ENCODE data around the gene RBFA. TPM values are rescaled to one million over a fixed set of nuclear protein-coding genes. Genes with fewer than 3 reads are reported as not detected.

RBFA gene
- total and polyA plus RNA-seq, 2 of the 13 experiments (the other 11 are each of a cell fraction or from before 2014, with no cell fraction given), result 29.7 to 42.4 TPM

DNA sequence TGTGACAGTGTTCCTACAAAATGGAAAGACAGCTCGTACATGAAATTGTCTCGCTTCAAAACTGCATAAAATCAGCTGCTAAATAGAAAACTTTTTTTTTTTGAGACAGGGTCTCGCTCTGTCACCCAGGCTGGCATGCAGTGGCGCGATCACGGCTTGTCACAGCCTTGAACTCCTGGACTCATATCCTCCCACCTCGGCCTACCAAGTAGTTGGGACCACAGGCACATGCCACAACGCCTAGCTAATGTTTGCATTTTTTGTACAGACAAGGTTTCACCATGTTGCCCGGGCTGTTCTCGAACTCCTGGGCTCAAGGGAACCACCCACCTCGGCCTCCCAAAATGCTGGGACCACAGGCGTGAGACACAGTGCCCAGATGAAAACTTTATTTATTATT lies 49.1 kb upstream of the RBFA start (continued):
- TF ChIP-seq, protein P1, sequence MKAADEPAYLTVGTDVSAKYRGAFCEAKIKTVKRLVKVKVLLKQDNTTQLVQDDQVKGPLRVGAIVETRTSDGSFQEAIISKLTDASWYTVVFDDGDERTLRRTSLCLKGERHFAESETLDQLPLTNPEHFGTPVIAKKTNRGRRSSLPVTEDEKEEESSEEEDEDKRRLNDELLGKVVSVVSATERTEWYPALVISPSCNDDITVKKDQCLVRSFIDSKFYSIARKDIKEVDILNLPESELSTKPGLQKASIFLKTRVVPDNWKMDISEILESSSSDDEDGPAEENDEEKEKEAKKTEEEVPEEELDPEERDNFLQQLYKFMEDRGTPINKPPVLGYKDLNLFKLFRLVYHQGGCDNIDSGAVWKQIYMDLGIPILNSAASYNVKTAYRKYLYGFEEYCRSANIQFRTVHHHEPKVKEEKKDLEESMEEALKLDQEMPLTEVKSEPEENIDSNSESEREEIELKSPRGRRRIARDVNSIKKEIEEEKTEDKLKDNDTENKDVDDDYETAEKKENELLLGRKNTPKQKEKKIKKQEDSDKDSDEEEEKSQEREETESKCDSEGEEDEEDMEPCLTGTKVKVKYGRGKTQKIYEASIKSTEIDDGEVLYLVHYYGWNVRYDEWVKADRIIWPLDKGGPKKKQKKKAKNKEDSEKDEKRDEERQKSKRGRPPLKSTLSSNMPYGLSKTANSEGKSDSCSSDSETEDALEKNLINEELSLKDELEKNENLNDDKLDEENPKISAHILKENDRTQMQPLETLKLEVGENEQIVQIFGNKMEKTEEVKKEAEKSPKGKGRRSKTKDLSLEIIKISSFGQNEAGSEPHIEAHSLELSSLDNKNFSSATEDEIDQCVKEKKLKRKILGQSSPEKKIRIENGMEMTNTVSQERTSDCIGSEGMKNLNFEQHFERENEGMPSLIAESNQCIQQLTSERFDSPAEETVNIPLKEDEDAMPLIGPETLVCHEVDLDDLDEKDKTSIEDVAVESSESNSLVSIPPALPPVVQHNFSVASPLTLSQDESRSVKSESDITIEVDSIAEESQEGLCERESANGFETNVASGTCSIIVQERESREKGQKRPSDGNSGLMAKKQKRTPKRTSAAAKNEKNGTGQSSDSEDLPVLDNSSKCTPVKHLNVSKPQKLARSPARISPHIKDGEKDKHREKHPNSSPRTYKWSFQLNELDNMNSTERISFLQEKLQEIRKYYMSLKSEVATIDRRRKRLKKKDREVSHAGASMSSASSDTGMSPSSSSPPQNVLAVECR (CRISPR knock-in tag; IDR thresholded peaks at IDR 0.05; ENCODE audit: borderline replicate concordance), result peak; percentile 69; the same call in 1 of the 2 replicates
- no peak for TF ChIP-seq MZF1 (CRISPR knock-in tag; IDR thresholded peaks at IDR 0.05; ENCODE audit: borderline replicate concordance)
- no peak for TF ChIP-seq ZSCAN25 (CRISPR knock-in tag; IDR thresholded peaks at IDR 0.05)
- 0 out of 2 replicates have a peak, but pooled peaks have one; percentile 22 for TF ChIP-seq KDM3A (CRISPR knock-in tag; IDR thresholded peaks at IDR 0.05; ENCODE audit: low read depth)
- no peak for TF ChIP-seq HHEX (CRISPR knock-in tag; IDR thresholded peaks at IDR 0.05)
- TF ChIP-seq ATM (IDR thresholded peaks at IDR 0.05; ENCODE audit: borderline replicate concordance), result no peak
- TF ChIP-seq ZFY (CRISPR knock-in tag; IDR thresholded peaks at IDR 0.05), result peak; percentile 74
- TF ChIP-seq NFIC (IDR thresholded peaks at IDR 0.05; ENCODE audit: low read length), result no peak
- TF ChIP-seq, protein P2, sequence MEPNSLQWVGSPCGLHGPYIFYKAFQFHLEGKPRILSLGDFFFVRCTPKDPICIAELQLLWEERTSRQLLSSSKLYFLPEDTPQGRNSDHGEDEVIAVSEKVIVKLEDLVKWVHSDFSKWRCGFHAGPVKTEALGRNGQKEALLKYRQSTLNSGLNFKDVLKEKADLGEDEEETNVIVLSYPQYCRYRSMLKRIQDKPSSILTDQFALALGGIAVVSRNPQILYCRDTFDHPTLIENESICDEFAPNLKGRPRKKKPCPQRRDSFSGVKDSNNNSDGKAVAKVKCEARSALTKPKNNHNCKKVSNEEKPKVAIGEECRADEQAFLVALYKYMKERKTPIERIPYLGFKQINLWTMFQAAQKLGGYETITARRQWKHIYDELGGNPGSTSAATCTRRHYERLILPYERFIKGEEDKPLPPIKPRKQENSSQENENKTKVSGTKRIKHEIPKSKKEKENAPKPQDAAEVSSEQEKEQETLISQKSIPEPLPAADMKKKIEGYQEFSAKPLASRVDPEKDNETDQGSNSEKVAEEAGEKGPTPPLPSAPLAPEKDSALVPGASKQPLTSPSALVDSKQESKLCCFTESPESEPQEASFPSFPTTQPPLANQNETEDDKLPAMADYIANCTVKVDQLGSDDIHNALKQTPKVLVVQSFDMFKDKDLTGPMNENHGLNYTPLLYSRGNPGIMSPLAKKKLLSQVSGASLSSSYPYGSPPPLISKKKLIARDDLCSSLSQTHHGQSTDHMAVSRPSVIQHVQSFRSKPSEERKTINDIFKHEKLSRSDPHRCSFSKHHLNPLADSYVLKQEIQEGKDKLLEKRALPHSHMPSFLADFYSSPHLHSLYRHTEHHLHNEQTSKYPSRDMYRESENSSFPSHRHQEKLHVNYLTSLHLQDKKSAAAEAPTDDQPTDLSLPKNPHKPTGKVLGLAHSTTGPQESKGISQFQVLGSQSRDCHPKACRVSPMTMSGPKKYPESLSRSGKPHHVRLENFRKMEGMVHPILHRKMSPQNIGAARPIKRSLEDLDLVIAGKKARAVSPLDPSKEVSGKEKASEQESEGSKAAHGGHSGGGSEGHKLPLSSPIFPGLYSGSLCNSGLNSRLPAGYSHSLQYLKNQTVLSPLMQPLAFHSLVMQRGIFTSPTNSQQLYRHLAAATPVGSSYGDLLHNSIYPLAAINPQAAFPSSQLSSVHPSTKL (CRISPR knock-in tag; IDR thresholded peaks at IDR 0.05), result peak; percentile 81
- 0 out of 2 replicates have a peak, but pooled peaks have one; percentile 25 for TF ChIP-seq ETV5 (CRISPR knock-in tag; IDR thresholded peaks at IDR 0.05; ENCODE audit: borderline replicate concordance)
- no peak for TF ChIP-seq NCOA5 (CRISPR knock-in tag; IDR thresholded peaks at IDR 0.05)
- TF ChIP-seq MBD4 (IDR thresholded peaks at IDR 0.05; ENCODE audit: borderline replicate concordance, low read length), result no peak
- TF ChIP-seq FOSL1 (CRISPR knock-in tag; IDR thresholded peaks at IDR 0.05; ENCODE audit: borderline replicate concordance), result no peak
- TF ChIP-seq KMT2A (CRISPR knock-in tag; IDR thresholded peaks at IDR 0.05), result 0 out of 2 replicates have a peak, but pooled peaks have one; percentile 53
- no peak for TF ChIP-seq KDM4B (CRISPR knock-in tag; IDR thresholded peaks at IDR 0.05)
- no peak for TF ChIP-seq ZNF335 (CRISPR knock-in tag; IDR thresholded peaks at IDR 0.05)
- TF ChIP-seq, protein P3, sequence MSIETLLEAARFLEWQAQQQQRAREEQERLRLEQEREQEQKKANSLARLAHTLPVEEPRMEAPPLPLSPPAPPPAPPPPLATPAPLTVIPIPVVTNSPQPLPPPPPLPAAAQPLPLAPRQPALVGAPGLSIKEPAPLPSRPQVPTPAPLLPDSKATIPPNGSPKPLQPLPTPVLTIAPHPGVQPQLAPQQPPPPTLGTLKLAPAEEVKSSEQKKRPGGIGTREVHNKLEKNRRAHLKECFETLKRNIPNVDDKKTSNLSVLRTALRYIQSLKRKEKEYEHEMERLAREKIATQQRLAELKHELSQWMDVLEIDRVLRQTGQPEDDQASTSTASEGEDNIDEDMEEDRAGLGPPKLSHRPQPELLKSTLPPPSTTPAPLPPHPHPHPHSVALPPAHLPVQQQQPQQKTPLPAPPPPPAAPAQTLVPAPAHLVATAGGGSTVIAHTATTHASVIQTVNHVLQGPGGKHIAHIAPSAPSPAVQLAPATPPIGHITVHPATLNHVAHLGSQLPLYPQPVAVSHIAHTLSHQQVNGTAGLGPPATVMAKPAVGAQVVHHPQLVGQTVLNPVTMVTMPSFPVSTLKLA (IDR thresholded peaks at IDR 0.05), result peak; percentile 49
- TF ChIP-seq RFX1 (IDR thresholded peaks at IDR 0.05), result no peak
- no peak for TF ChIP-seq YY1 (IDR thresholded peaks at IDR 0.05; ENCODE audit: insufficient read depth, insufficient replicate concordance, low read depth, low read length)
- no peak for TF ChIP-seq ZNF337 (CRISPR knock-in tag; IDR thresholded peaks at IDR 0.05; ENCODE audit: borderline replicate concordance, low read depth)
- TF ChIP-seq ZNF430 (CRISPR knock-in tag; IDR thresholded peaks at IDR 0.05), result 0 out of 2 replicates have a peak, but pooled peaks have one; percentile 28

Measured in HepG2 (cell line).